ENCODE measurements around the gene MPP4. TPM values are rescaled to one million over a fixed set of nuclear protein-coding genes. Genes with fewer than 3 reads are reported as not detected.
"Not testable (repeated sequence)": the region's sequence is repeated elsewhere in the genome, so short reads cannot be mapped to it uniquely, and the experiment has no call there.

The MPP4 gene
- total and polyA plus RNA-seq, 2 donors, result 0.10 to 0.69 TPM

DNA sequence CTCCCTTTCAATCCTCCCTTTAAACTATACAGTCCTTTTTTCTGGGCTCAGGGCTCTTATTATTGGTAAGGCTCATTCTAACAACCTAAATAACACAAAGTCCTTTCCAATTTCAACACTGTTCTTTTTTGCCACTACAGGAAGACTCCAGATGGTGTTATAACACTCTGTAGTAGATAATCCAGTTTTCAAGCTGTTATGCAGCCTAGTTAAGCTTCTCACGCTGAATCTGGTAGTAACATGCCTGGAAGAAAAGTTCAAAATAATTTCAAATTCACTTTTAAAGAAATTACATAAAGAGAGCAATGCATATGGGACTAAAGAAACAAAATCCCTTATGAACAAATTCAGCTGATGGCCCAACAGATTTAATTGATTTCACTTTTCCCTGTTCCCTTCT, 3.2 kb upstream of the MPP4 start:
- 95% methylated on average over 1 of the region's 1 CpG for WGBS
- H3K4me3 ChIP-seq (ENCODE audit: low read depth, low read length), result no peak overlapping the region
- H3K27ac ChIP-seq (ENCODE audit: low read depth), result no peak overlapping the region
- H3K4me1 ChIP-seq (ENCODE audit: insufficient read depth), result peaks cover 2% of the 10 kb centered on the region
- H3K36me3 ChIP-seq (ENCODE audit: insufficient read depth), result peaks cover 2% of the 10 kb centered on the region
- no peak for DNase-seq (ENCODE audit: extremely low spot score)

- no peak overlapping the region for H3K4me3 ChIP-seq (ENCODE audit: low read depth, low read length)
- H3K4me1 ChIP-seq (ENCODE audit: insufficient read depth), result peaks cover 2% of the 10 kb centered on the region
- no peak overlapping the region for H3K27ac ChIP-seq (ENCODE audit: low read depth)
- no peak for DNase-seq (ENCODE audit: extremely low spot score)
- WGBS, result 73% methylated on average over 1 of the region's 1 CpG
- H3K36me3 ChIP-seq (ENCODE audit: insufficient read depth), result no peaks in the 10 kb centered on the region
Observed at GRCh38 chr2:201699416-201699815, 972 bp upstream of the MPP4 start.

DNA sequence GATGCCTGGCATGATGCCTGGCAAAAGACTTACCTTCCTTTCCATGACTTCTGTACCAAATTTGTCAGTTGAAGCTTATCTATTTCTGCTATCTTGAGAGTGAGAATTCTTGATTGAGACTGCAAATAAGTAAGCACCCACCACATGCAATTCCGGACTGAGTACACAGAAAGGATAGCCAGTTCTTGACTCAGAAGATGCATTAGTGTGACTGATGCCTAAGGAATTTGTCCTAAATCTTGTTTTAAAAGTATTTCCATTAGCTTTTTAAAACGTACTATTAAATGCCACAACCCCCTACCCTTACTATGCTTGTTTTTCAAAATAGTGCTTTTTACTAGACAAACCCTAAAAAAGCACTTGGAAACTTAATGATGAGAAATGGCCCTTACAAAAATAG, 545 bp downstream of the MPP4 start:
- peaks cover 2% of the 10 kb centered on the region for H3K4me1 ChIP-seq (ENCODE audit: insufficient read depth)
- DNase-seq (ENCODE audit: extremely low spot score), result no peak
- H3K27ac ChIP-seq (ENCODE audit: low read depth), result no peak overlapping the region
- H3K4me3 ChIP-seq (ENCODE audit: low read depth, low read length), result no peak overlapping the region
- H3K36me3 ChIP-seq (ENCODE audit: insufficient read depth), result no peaks in the 10 kb centered on the region
- WGBS, result 29% methylated on average over 2 of the region's 2 CpGs

GRCh38 chr2:201696151-201696659, 2.2 kb downstream of the MPP4 start:
- no peak overlapping the region for H3K27ac ChIP-seq (ENCODE audit: low read depth)
- DNase-seq (ENCODE audit: extremely low spot score), result no peak

DNA sequence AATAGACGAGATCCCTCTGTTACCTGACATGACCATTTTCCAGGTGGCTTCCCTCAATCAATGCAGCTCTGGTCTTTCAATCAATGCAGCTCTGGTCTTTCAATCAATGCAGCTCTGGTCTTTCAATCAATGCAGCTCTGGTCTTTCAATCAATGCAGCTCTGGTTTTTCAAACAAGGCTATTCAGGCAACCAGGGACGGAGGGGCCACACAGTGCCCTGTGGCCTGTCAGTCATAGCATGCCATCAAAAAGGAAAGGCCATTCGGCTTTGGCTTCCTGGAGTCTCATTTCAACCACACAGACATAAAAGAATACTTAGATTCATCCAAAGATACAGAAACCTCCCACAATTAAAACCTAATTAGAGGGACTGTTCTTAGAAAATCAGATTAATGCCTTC, 13.3 kb downstream of the MPP4 start:
- no peak for DNase-seq (ENCODE audit: extremely low spot score)
- 90% methylated on average over 3 of the region's 3 CpGs for WGBS
- Histone ChIP-seq H3K4me3 (ENCODE audit: low read depth, low read length) (no peak overlapping the region), H3K4me1 (ENCODE audit: insufficient read depth) (no peaks in the 10 kb centered on the region), H3K27ac (ENCODE audit: low read depth) (no peak overlapping the region), H3K36me3 (ENCODE audit: insufficient read depth) (no peaks in the 10 kb centered on the region)

More at GRCh38 chr2:201696151-201696659, 2.2 kb downstream of the MPP4 start:
- no peak overlapping the region for H3K4me3 ChIP-seq (ENCODE audit: low read depth, low read length)
- 57% methylated on average over 6 of the region's 6 CpGs for WGBS
- H3K36me3 ChIP-seq (ENCODE audit: insufficient read depth), result no peaks in the 10 kb centered on the region
- peaks cover 2% of the 10 kb centered on the region for H3K4me1 ChIP-seq (ENCODE audit: insufficient read depth)

DNA sequence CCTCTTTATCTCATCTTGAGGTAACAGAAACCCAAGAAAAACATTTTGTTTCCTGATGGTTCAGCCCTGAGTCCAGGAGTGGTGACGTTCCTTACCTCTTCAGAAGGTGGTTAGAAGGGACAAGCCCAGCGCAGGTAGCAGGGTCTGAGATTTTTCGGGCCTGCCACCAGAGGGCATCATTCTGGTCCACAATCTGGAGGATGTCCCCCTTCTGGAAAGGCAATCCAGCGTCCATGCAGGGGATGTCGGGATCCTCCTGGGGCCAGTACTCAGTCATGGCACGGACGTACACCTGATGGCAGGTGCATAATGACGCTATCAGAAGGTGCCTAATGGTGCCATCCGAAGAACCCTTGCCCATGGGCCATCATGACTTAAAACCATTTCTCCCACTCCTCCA, 17.7 kb downstream of the MPP4 start:
- WGBS, result 47% methylated on average over 9 of the region's 9 CpGs
- no peak for DNase-seq (ENCODE audit: extremely low spot score)
- Histone ChIP-seq H3K4me1 (ENCODE audit: insufficient read depth) (no peaks in the 10 kb centered on the region), H3K4me3 (ENCODE audit: low read depth, low read length) (no peak overlapping the region), H3K27ac (ENCODE audit: low read depth) (no peak overlapping the region), H3K36me3 (ENCODE audit: insufficient read depth) (no peaks in the 10 kb centered on the region)

- Histone ChIP-seq H3K27ac (ENCODE audit: low read depth) (no peak overlapping the region), H3K4me3 (ENCODE audit: low read depth, low read length) (no peak overlapping the region), H3K4me1 (ENCODE audit: insufficient read depth) (no peaks in the 10 kb centered on the region), H3K36me3 (ENCODE audit: insufficient read depth) (no peaks in the 10 kb centered on the region)
- 68% methylated on average over 6 of the region's 6 CpGs for WGBS
- no peak for DNase-seq (ENCODE audit: extremely low spot score)
Observed at GRCh38 chr2:201678401-201678800, 20.0 kb downstream of the MPP4 start.

DNA sequence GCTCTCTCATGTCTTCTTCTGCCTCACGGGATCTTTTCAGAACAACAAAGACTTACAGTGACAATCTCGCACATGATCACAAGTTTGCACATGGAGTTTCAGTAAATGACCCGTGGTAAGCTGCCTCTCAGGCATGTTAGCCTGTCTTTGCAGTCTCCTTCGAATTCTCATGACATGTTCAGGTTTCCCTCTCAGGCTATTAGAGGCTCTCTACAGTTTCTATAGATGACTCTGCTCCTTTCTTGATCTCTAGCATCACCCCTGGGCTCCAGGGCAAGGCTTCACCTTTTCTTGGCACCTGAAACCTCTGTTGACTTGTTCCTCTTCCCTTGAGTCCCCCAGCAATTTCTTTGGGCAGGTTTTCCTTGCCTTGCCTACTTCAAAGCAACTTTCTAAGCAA, 23.0 kb downstream of the MPP4 start:
- DNase-seq (ENCODE audit: extremely low spot score), result no peak
- Histone ChIP-seq H3K36me3 (ENCODE audit: insufficient read depth) (no peaks in the 10 kb centered on the region), H3K4me1 (ENCODE audit: insufficient read depth) (no peaks in the 10 kb centered on the region), H3K27ac (ENCODE audit: low read depth) (no peak overlapping the region), H3K4me3 (ENCODE audit: low read depth, low read length) (no peak overlapping the region)
- WGBS, result 78% methylated on average over 4 of the region's 4 CpGs

DNA sequence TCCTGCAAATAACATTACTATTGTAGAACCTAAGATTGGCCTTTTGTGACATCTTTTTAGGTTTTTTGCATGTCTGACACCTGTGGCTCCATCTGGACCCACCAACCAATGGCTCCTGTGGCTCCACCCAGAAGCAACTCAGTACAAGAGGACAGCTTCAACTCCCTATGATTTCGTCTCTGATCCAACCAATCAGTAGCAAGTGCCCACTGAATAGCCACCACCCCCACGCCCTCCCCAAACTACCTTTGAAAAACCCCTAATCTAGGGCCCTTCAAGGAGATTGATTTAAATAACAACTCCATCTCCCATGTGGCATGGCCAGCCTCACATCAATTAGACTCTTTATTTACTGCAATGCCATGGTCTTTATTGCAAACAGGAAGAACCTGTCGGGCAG, 23.6 kb downstream of the MPP4 start:
- Histone ChIP-seq H3K27ac (ENCODE audit: low read depth) (no peak overlapping the region), H3K36me3 (ENCODE audit: insufficient read depth) (no peaks in the 10 kb centered on the region), H3K4me1 (ENCODE audit: insufficient read depth) (no peaks in the 10 kb centered on the region), H3K4me3 (ENCODE audit: low read depth, low read length) (no peak overlapping the region)
- DNase-seq (ENCODE audit: extremely low spot score), result no peak
- WGBS, result 81% methylated on average over 3 of the region's 3 CpGs

DNA sequence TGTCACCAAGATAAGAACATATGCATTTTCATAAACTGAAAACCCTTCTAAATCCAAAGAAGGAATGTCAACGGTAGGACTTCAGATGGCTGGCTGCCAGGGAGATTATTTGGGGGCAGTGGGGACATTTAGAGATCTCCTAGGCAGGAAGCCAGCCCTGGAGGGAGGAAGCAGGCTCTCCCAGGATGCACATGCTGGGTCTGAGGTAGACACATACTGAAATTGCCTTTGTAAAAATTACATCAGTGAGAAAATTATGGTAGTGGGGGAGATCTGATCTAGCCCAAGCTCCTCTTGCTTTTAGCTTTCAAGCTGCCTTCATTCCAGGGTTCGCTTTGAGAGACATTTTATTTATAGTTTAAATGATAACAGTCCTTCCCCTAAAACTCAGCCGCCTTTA, 24.1 kb downstream of the MPP4 start:
- no peaks in the 10 kb centered on the region for H3K36me3 ChIP-seq (ENCODE audit: insufficient read depth)
- H3K4me3 ChIP-seq (ENCODE audit: low read depth, low read length), result no peak overlapping the region
- no peak overlapping the region for H3K27ac ChIP-seq (ENCODE audit: low read depth)
- DNase-seq (ENCODE audit: extremely low spot score), result no peak
- H3K4me1 ChIP-seq (ENCODE audit: insufficient read depth), result no peaks in the 10 kb centered on the region
- 56% methylated on average over 3 of the region's 3 CpGs for WGBS

DNA sequence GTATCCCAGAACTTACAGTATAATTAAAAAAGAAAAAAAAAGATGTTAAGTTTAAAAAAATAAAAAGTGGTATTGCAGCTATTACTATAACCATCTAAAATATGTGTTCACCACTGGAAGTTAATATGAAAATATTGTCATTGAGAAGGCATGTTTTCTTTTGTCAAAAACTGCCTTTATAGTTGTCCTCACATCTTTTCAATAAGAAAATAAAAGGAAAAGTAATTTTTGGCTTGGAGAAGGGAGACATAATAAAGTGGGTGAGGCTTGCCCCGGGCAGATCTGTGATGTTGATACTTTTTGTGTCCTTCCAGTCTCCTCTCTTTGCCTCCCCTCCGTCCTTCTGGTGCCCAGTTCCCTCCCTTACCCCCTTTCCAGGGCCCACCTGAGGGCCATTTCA, 24.9 kb downstream of the MPP4 start:
- 93% methylated on average over 2 of the region's 2 CpGs for WGBS
- Histone ChIP-seq H3K27ac (ENCODE audit: low read depth) (no peak overlapping the region), H3K36me3 (ENCODE audit: insufficient read depth) (no peaks in the 10 kb centered on the region), H3K4me1 (ENCODE audit: insufficient read depth) (no peaks in the 10 kb centered on the region), H3K4me3 (ENCODE audit: low read depth, low read length) (no peak overlapping the region)
- DNase-seq (ENCODE audit: extremely low spot score), result no peak

DNA sequence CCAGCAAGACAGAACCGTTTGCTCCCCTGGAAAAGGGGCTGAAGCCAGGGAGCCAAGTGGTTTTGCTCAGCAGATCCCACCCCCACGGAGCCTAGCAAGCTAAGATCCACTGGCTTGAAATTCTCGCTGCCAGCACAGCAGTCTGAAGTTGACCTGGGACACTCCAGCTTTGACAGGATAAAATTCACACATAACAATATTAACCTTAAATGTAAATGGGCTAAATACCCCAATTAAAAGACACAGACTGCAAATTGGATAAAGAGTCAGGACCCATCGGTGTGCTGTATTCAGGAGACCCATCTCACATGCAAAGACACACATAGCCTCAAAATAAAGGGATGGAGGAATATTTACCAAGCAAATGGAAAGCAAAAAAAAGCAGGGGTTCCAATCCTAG, 27.2 kb downstream of the MPP4 start:
- 48% methylated on average over 4 of the region's 4 CpGs for WGBS
- not testable (repeated sequence) for DNase-seq (ENCODE audit: extremely low spot score); H3K4me3 ChIP-seq (ENCODE audit: low read depth, low read length); H3K4me1 ChIP-seq (ENCODE audit: insufficient read depth); H3K36me3 ChIP-seq (ENCODE audit: insufficient read depth); H3K27ac ChIP-seq (ENCODE audit: low read depth)

DNA sequence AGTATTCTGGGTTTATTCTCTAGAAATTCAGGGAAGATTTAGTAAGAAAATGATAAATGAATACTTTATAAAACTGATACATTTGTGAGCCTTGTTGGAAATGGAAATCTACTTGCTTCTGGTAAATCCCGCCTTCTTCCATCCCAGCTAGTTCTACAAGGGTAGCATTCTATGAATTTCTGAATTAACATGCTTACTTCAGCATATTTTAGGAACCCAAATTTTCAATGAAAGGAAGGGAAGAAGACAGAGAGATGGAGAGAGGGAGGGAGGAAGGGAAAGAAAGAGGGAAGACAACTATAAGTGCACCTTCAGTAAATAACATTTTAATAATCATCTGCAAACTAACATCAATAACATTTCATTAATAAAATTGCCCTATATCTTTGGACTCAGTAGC, 28.6 kb downstream of the MPP4 start:
- Histone ChIP-seq H3K4me1 (ENCODE audit: insufficient read depth) (no peaks in the 10 kb centered on the region), H3K4me3 (ENCODE audit: low read depth, low read length) (no peak overlapping the region), H3K27ac (ENCODE audit: low read depth) (no peak overlapping the region), H3K36me3 (ENCODE audit: insufficient read depth) (no peaks in the 10 kb centered on the region)
- no peak for DNase-seq (ENCODE audit: extremely low spot score)
- 94% methylated on average over 1 of the region's 1 CpG for WGBS

DNA sequence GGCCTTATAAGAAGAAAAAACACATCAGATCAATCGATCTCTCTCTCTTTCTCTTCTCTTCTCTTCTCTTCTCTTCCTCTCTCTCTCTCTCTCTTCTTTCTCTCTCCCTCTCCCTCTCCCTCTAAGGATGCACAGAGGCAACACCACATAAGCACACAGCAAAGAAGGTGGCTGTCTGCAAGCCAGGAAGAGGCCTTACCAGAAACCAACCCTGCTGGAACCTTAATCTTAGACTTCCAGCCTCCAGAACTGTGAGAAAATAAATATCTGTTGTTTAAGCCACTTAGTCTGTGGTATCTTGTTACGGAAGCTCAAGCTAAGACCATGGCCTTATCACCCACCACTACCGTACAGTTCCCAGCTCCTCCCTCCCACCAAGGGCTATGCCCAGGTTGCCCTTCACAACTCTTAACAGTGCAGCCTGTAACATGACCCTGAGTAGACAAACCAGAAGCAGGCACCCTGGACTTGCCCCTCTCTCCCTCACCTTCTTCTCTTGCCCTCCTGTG, 30.0 kb downstream of the MPP4 start:
- no peaks in the 10 kb centered on the region for H3K36me3 ChIP-seq (ENCODE audit: insufficient read depth)
- H3K4me1 ChIP-seq (ENCODE audit: insufficient read depth), result no peaks in the 10 kb centered on the region
- no peak for DNase-seq (ENCODE audit: extremely low spot score)
- no peak overlapping the region for H3K4me3 ChIP-seq (ENCODE audit: low read depth, low read length)
- 62% methylated on average over 3 of the region's 3 CpGs for WGBS
- no peak overlapping the region for H3K27ac ChIP-seq (ENCODE audit: low read depth)

GRCh38 chr2:201664334-201664733, 34.1 kb downstream of the MPP4 start:
- 73% methylated on average over 8 of the region's 8 CpGs for whole genome bisulfite sequencing
- H3K36me3 ChIP-seq (ENCODE audit: insufficient read depth), result no peaks in the 10 kb centered on the region
- no peaks in the 10 kb centered on the region for H3K4me1 ChIP-seq (ENCODE audit: insufficient read depth)
- no peak for DNase-seq (ENCODE audit: extremely low spot score)
- no peak overlapping the region for H3K27ac ChIP-seq (ENCODE audit: low read depth)
- no peak overlapping the region for H3K4me3 ChIP-seq (ENCODE audit: low read depth, low read length)
